H1 (cell line): Measurements from ENCODE around the gene SMR3A. TPM values are rescaled to one million over a fixed set of nuclear protein-coding genes. Genes with fewer than 3 reads are reported as not detected.

Experiments
- CTCF ChIA-PET: fragments of 300-600 bp; sonication (Branson Sonifier 250); formaldehyde crosslinking; loops from one replicate; lab custom pipeline; 2021; ENCODE audit not compliant: partially characterized antibody; lab: Charles Lee
- POLR2A ChIA-PET: fragments of 300-600 bp; sonication (Branson Sonifier 250); formaldehyde crosslinking; loops from one replicate; lab custom pipeline; 2021; ENCODE audit warnings: inconsistent platforms; ENCODE audit not compliant: partially characterized antibody; lab: Charles Lee
- DNase-seq, 2 experiments: peaks; one replicate each; pipeline versions ENCODE4 v3.0.0 to v3.0.0-alpha.2; 2010 to 2022; ENCODE audit warnings: low spot score in 2 of 2, low read depth in 1 of 2, mixed read lengths in 1 of 2
- FAIRE-seq: peaks from 2 replicates; lab custom pipeline; 2011; peaks lifted over from hg19 to GRCh38; lab: Jason Lieb, UNC
- H2AFZ ChIP-seq: 2 replicates; pipeline ENCODE4 v1.8.1; 2012; ENCODE audit warnings: low read length, inconsistent platforms
- H2AK5ac ChIP-seq: 2 replicates; pipeline ENCODE4 v1.6.1; 2013; ENCODE audit warnings: low read depth, low read length
- H2BK120ac ChIP-seq: replicated peaks from 2 replicates; pipeline ENCODE3; 2013; ENCODE audit warnings: low read depth, low read length, inconsistent platforms
- H2BK12ac ChIP-seq: 2 replicates; pipeline ENCODE4 v1.6.1; 2013; ENCODE audit warnings: low read depth, low read length
- H2BK15ac ChIP-seq: 2 replicates; pipeline ENCODE4 v1.6.1; 2013; ENCODE audit warnings: low read length
- H2BK20ac ChIP-seq: 2 replicates; pipeline ENCODE4 v1.6.1; 2013; ENCODE audit warnings: low read length
- H2BK5ac ChIP-seq: 2 replicates; pipeline ENCODE4 v1.6.1; 2013; ENCODE audit warnings: low read depth, low read length
- H3K14ac ChIP-seq: 2 replicates; pipeline ENCODE4 v1.6.1; 2013; ENCODE audit warnings: inconsistent platforms; ENCODE audit not compliant: insufficient read length
- H3K18ac ChIP-seq: 2 replicates; pipeline ENCODE4 v1.6.1; 2013; ENCODE audit warnings: low read length; ENCODE audit errors: extremely low read depth
- H3K23ac ChIP-seq: 2 replicates; pipeline ENCODE4 v1.6.1; 2013; ENCODE audit warnings: inconsistent platforms; ENCODE audit not compliant: insufficient read length
- H3K23me2 ChIP-seq: 2 replicates; pipeline ENCODE4 v1.6.1; 2013; ENCODE audit warnings: low read depth, low read length
- H3K27ac ChIP-seq: 2 replicates; pipeline ENCODE4 v1.6.1; 2011; ENCODE audit warnings: low read depth, low read length, inconsistent platforms
- H3K27me3 ChIP-seq, 4 experiments: replicated peaks in 1 of 4; 1 replicate in 1 of 4; 2 replicates in 3 of 4; pipeline versions ENCODE4 v1.6.1 to v1.8.1; 2011 to 2013; ENCODE audit warnings: low read length in 3 of 4, mild to moderate bottlenecking in 3 of 4, inconsistent platforms in 2 of 4, mixed read lengths in 2 of 4, moderate library complexity in 1 of 4; ENCODE audit not compliant: control insufficient read depth in 3 of 4, insufficient read depth in 3 of 4; ENCODE audit errors: extremely low read depth in 1 of 4
- H3K36me3 ChIP-seq, 4 experiments: 2 replicates each; pipeline versions ENCODE4 v1.6.1 to v1.8.1; 2011 to 2013; ENCODE audit warnings: mild to moderate bottlenecking in 4 of 4, low read length in 3 of 4, moderate library complexity in 2 of 4, control low read depth in 1 of 4, inconsistent platforms in 1 of 4; ENCODE audit not compliant: insufficient read depth in 4 of 4, control insufficient read depth in 2 of 4
- H3K4ac ChIP-seq: replicated peaks from 2 replicates; pipeline ENCODE3; 2013; ENCODE audit warnings: low read length, low read depth, mixed read lengths, inconsistent platforms; ENCODE audit not compliant: insufficient read length
- H3K4me1 ChIP-seq, 4 experiments: replicated peaks in 1 of 4; 1 replicate in 1 of 4; 2 replicates in 3 of 4; pipeline versions ENCODE4 v1.6.1 to v1.8.1; 2011 to 2013; ENCODE audit warnings: low read length in 3 of 4, inconsistent platforms in 2 of 4, mixed read lengths in 1 of 4; ENCODE audit not compliant: insufficient read depth in 4 of 4, control insufficient read depth in 3 of 4
- H3K4me2 ChIP-seq, 2 experiments: 2 replicates each; pipeline versions ENCODE4 v1.6.1 to v1.8.1; 2011 to 2013; ENCODE audit warnings: low read depth in 2 of 2, low read length in 2 of 2, control low read depth in 1 of 2, inconsistent platforms in 1 of 2, mild to moderate bottlenecking in 1 of 2; ENCODE audit not compliant: insufficient read depth in 1 of 2
- H3K4me3 ChIP-seq, 4 experiments: fragments of 200-600, 300-600 bp in 1 of 4; sonication (generic), shearing (Covaris generic), sonication (Bioruptor Twin) in 1 of 4; 2 replicates each; pipeline versions ENCODE4 v1.5.1 to v1.8.1; 2011 to 2016; ENCODE audit warnings: low read length in 4 of 4, low read depth in 3 of 4, control low read depth in 2 of 4, inconsistent platforms in 2 of 4, mild to moderate bottlenecking in 2 of 4, mixed read lengths in 1 of 4, moderate library complexity in 1 of 4; ENCODE audit not compliant: insufficient read depth in 2 of 4; ENCODE audit errors: extremely low read depth in 1 of 4
- H3K56ac ChIP-seq: replicated peaks from 2 replicates; pipeline ENCODE3; 2013; ENCODE audit warnings: low read depth, mild to moderate bottlenecking, mixed read lengths, low read length, inconsistent platforms; ENCODE audit not compliant: insufficient read length
- H3K79me1 ChIP-seq: 2 replicates; pipeline ENCODE4 v1.6.1; 2013; ENCODE audit warnings: low read depth, low read length, control low read depth
- H3K79me2 ChIP-seq, 2 experiments: 2 replicates each; pipeline versions ENCODE4 v1.6.1 to v1.8.1; 2012 to 2013; ENCODE audit warnings: low read length in 2 of 2, mild to moderate bottlenecking in 2 of 2, inconsistent platforms in 1 of 2; ENCODE audit not compliant: insufficient read depth in 2 of 2, control insufficient read depth in 1 of 2
- H3K9ac ChIP-seq, 4 experiments: replicated peaks in 1 of 4; 1 replicate in 1 of 4; 2 replicates in 3 of 4; pipeline versions ENCODE4 v1.6.1 to v1.8.1; 2011 to 2013; ENCODE audit warnings: low read depth in 3 of 4, low read length in 3 of 4, control low read depth in 2 of 4, mild to moderate bottlenecking in 2 of 4, moderate library complexity in 2 of 4, inconsistent platforms in 1 of 4; ENCODE audit errors: extremely low read depth in 1 of 4
- H3K9me3 ChIP-seq, 2 experiments: 2 replicates each; pipeline versions ENCODE4 v1.6.1 to v1.8.1; 2012 to 2013; ENCODE audit warnings: mild to moderate bottlenecking in 2 of 2, moderate library complexity in 2 of 2, control low read depth in 1 of 2, inconsistent platforms in 1 of 2, low read depth in 1 of 2, low read length in 1 of 2, mixed read lengths in 1 of 2; ENCODE audit not compliant: insufficient read depth in 2 of 2
- H4K20me1 ChIP-seq, 2 experiments: replicated peaks in 1 of 2; 2 replicates each; pipeline versions ENCODE3 to v1.8.1; 2011 to 2013; ENCODE audit warnings: inconsistent platforms in 2 of 2, low read length in 2 of 2, mild to moderate bottlenecking in 1 of 2; ENCODE audit not compliant: insufficient read depth in 2 of 2, control insufficient read depth in 1 of 2
- H4K5ac ChIP-seq: 2 replicates; pipeline ENCODE4 v1.6.1; 2013; ENCODE audit warnings: low read length, low read depth, mixed read lengths, inconsistent platforms; ENCODE audit not compliant: insufficient read length
- H4K8ac ChIP-seq: 2 replicates; pipeline ENCODE4 v1.8.0; 2013; ENCODE audit warnings: mild to moderate bottlenecking, moderate library complexity, low read length, inconsistent platforms; ENCODE audit not compliant: insufficient read depth; ENCODE audit errors: extremely low read depth
- H4K91ac ChIP-seq: replicated peaks from 2 replicates; pipeline ENCODE3; 2013; ENCODE audit warnings: low read length, mixed read lengths, inconsistent platforms; ENCODE audit not compliant: insufficient read length
- POLR2AphosphoS5 ChIP-seq: IDR thresholded peaks from 2 replicates; pipeline ENCODE4 v1.6.1; 2011; ENCODE audit warnings: low read depth, low read length
- WGBS, 2 experiments: shearing (Covaris generic) in 1 of 2; methylation state at CpG; one replicate each; pipeline versions ENCODE4 v1.1.6 to v1.1.7; 2013 to 2015; ENCODE audit warnings: low lambda C conversion rate in 2 of 2, mixed read lengths in 2 of 2, inconsistent platforms in 1 of 2, low coverage in 1 of 2, missing lambda C conversion rate in 1 of 2; ENCODE audit not compliant: insufficient replicate concordance in 2 of 2, insufficient coverage in 1 of 2, insufficient read length in 1 of 2; ENCODE audit errors: extremely low coverage in 1 of 2, missing lambda C conversion rate in 1 of 2; 5-methylcytosine and 5-hydroxymethylcytosine counted together
- polyA plus RNA-seq, 7 experiments: library from polyadenylated mRNA; depleted of rRNA in 3 of 7; stranded (reverse) in 5 of 7; unstranded in 2 of 7; fragments of >200 nt in 5 of 7; fragments of 200-250 nt in 2 of 7; gene quantifications; 1 replicate in 5 of 7; 2 replicates in 1 of 7; 4 replicates in 1 of 7; pipeline versions ENCODE4 v1.2.1 to v1.2.3, GENCODE V29; 2011 to 2013; ENCODE audit warnings: missing spikeins in 2 of 7, mixed read lengths in 2 of 7
- total RNA-seq: library from RNA; stranded (reverse); fragmentation: NEBNext Ultra II Directional; extraction: Animal tissue kit (Norgen Biotek cat#: 25700); gene quantifications from 2 replicates; pipeline ENCODE4 v1.2.1, GENCODE V29; 2021

The SMR3A gene
- total and polyA plus RNA-seq, 2 of the 8 experiments (the other 6 are each of a cell fraction or from before 2014, with no cell fraction given) = not detected

DNA sequence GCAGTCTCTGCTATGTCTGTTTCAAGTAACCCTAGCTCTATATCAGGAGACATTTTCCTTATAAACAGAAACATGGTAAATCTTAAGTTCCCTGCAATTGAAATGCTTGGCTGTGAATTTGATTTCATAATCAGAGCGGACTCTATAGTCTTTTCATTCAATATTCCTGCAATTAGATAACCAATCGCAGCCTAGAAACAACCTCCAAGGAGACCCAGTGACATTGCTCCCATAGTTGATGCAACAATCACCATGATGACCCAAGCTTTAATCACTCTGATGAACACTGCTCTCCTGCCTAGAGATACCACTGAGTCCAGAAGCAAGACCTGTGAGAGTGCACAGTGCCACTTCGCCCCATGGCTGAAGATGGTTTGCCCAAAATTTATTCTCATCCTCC is 25.9 kb upstream of the SMR3A start, which contains the start of gene CABS1:
Gene CABS1, plus strand, starts transcription at position 301 of the 400 bp plus-strand sequence. Its CDS starts 59 bp downstream, at position 360.
- Histone ChIP-seq H3K27me3 (no peaks in the 10 kb centered on the region), H3K23ac (no peak within 1 kb of the TSS), H2BK20ac (no peak within 1 kb of the TSS), H3K79me2 (no peaks in the 10 kb centered on the region), H3K9ac (no peak within 1 kb of the TSS), H4K20me1 (no peaks in the 10 kb centered on the region)
- DNase-seq = no peak
- WGBS, 2 experiments = 90% methylated on average over 3 of the region's 3 CpGs; no CpG with 5 or more reads in 1 of the 2 experiments
- POLR2A ChIA-PET = no interaction called here
- no peak for TF ChIP-seq POLR2AphosphoS5
- TF ChIP-seq, all 59 proteins: peak for 0
- Histone ChIP-seq H3K14ac (no peak within 1 kb of the TSS), H3K36me3 (no peaks in the 10 kb centered on the region), H3K56ac (no peak within 1 kb of the TSS), H3K27ac (no peak within 1 kb of the TSS), H2BK12ac (no peak within 1 kb of the TSS), H4K91ac (no peak within 1 kb of the TSS), H2AFZ (no peak within 1 kb of the TSS), H3K9me3 (no peaks in the 10 kb centered on the region), H3K23me2 (no peaks in the 10 kb centered on the region), H3K4ac (no peak within 1 kb of the TSS), H3K4me2 (no peak within 1 kb of the TSS), H2AK5ac (no peak within 1 kb of the TSS), H3K79me1 (no peaks in the 10 kb centered on the region), H2BK120ac (no peak within 1 kb of the TSS), H2BK5ac (no peak within 1 kb of the TSS), H4K8ac (no peak within 1 kb of the TSS), H3K4me1 (no peaks in the 10 kb centered on the region), H3K18ac (no peak within 1 kb of the TSS), H3K4me3 (no peak within 1 kb of the TSS), H4K5ac (no peak within 1 kb of the TSS), H2BK15ac (no peak within 1 kb of the TSS)
- CTCF ChIA-PET = interaction anchor here (0.6 kb wide), 1 partner anchor 634 kb away, joined by 3 read pairs; no protein-coding TSS in a partner anchor
- FAIRE-seq = no peak
